ENCODE measurements around the gene B4GALNT3. TPM values are rescaled to one million over a fixed set of nuclear protein-coding genes. Genes with fewer than 3 reads are reported as not detected.

The B4GALNT3 gene
- total and polyA plus RNA-seq, 2 experiments from 2014 or later: 2.8 to 15.8 TPM

GRCh38 chr12:503111-503761 lies 43.5 kb downstream of the B4GALNT3 start:
- Mint-ChIP-seq H3K4me3 (no peak overlapping the region; the same call in 2 of the 3 replicates), H3K36me3 (ENCODE audit: low read depth) (no peaks in the 10 kb centered on the region), H3K9me3 (no peaks in the 10 kb centered on the region), H3K27ac (peak overlapping the region; percentile 76; the same call in 1 of the 2 replicates), H3K27me3 (ENCODE audit: insufficient read depth, low read depth, poor library complexity) (no peaks in the 10 kb centered on the region), H3K4me1 (peaks cover 14% of the 10 kb centered on the region)
- no peaks in the 10 kb centered on the region for H3F3A ChIP-seq (replicated peaks; ENCODE audit: low read depth)
- no peak overlapping the region for H2AFZ ChIP-seq
- H3K9me2 ChIP-seq (ENCODE audit: insufficient read depth): 0 out of 2 replicates have a peak, but pooled peaks cover 5% of the 10 kb centered on the region
- H3K4me2 ChIP-seq: no peak overlapping the region
- H3K27ac ChIP-seq (ENCODE audit: low read depth): no peak overlapping the region
- H3K4me1 ChIP-seq (ENCODE audit: insufficient read depth): 0 out of 2 replicates have a peak, but pooled peaks cover 2% of the 10 kb centered on the region
- H4K20me1 ChIP-seq (replicated peaks; ENCODE audit: insufficient read depth): no peaks in the 10 kb centered on the region
- no peaks in the 10 kb centered on the region; the same call in 1 of the 2 replicates for H3K79me2 ChIP-seq (replicated peaks; ENCODE audit: insufficient read depth)
- H3K4me3 ChIP-seq: no peak overlapping the region
- ATAC-seq: peak; percentile 45; the same call in 2 of the 3 replicates
- DNase-seq (ENCODE audit: low spot score): no peak
- TF ChIP-seq ZNF114 (CRISPR knock-in tag; IDR thresholded peaks at IDR 0.05) (no peak), JUNB (IDR thresholded peaks at IDR 0.05; ENCODE audit: unreplicated experiment) (no peak), NANOG (IDR thresholded peaks at IDR 0.05; ENCODE audit: borderline replicate concordance) (no peak)
- TF ChIP-seq, protein P1, sequence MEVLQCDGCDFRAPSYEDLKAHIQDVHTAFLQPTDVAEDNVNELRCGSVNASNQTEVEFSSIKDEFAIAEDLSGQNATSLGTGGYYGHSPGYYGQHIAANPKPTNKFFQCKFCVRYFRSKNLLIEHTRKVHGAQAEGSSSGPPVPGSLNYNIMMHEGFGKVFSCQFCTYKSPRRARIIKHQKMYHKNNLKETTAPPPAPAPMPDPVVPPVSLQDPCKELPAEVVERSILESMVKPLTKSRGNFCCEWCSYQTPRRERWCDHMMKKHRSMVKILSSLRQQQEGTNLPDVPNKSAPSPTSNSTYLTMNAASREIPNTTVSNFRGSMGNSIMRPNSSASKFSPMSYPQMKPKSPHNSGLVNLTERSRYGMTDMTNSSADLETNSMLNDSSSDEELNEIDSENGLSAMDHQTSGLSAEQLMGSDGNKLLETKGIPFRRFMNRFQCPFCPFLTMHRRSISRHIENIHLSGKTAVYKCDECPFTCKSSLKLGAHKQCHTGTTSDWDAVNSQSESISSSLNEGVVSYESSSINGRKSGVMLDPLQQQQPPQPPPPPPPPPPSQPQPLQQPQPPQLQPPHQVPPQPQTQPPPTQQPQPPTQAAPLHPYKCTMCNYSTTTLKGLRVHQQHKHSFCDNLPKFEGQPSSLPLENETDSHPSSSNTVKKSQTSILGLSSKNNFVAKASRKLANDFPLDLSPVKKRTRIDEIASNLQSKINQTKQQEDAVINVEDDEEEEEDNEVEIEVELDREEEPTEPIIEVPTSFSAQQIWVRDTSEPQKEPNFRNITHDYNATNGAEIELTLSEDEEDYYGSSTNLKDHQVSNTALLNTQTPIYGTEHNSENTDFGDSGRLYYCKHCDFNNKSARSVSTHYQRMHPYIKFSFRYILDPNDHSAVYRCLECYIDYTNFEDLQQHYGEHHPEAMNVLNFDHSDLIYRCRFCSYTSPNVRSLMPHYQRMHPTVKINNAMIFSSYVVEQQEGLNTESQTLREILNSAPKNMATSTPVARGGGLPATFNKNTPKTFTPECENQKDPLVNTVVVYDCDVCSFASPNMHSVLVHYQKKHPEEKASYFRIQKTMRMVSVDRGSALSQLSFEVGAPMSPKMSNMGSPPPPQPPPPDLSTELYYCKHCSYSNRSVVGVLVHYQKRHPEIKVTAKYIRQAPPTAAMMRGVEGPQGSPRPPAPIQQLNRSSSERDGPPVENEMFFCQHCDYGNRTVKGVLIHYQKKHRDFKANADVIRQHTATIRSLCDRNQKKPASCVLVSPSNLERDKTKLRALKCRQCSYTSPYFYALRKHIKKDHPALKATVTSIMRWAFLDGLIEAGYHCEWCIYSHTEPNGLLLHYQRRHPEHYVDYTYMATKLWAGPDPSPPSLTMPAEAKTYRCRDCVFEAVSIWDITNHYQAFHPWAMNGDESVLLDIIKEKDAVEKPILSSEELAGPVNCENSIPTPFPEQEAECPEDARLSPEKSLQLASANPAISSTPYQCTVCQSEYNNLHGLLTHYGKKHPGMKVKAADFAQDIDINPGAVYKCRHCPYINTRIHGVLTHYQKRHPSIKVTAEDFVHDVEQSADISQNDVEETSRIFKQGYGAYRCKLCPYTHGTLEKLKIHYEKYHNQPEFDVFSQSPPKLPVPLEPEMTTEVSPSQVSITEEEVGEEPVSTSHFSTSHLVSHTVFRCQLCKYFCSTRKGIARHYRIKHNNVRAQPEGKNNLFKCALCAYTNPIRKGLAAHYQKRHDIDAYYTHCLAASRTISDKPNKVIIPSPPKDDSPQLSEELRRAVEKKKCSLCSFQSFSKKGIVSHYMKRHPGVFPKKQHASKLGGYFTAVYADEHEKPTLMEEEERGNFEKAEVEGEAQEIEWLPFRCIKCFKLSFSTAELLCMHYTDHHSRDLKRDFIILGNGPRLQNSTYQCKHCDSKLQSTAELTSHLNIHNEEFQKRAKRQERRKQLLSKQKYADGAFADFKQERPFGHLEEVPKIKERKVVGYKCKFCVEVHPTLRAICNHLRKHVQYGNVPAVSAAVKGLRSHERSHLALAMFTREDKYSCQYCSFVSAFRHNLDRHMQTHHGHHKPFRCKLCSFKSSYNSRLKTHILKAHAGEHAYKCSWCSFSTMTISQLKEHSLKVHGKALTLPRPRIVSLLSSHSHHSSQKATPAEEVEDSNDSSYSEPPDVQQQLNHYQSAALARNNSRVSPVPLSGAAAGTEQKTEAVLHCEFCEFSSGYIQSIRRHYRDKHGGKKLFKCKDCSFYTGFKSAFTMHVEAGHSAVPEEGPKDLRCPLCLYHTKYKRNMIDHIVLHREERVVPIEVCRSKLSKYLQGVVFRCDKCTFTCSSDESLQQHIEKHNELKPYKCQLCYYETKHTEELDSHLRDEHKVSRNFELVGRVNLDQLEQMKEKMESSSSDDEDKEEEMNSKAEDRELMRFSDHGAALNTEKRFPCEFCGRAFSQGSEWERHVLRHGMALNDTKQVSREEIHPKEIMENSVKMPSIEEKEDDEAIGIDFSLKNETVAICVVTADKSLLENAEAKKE (CRISPR knock-in tag; IDR thresholded peaks at IDR 0.05): no peak
- TF ChIP-seq, protein P2, sequence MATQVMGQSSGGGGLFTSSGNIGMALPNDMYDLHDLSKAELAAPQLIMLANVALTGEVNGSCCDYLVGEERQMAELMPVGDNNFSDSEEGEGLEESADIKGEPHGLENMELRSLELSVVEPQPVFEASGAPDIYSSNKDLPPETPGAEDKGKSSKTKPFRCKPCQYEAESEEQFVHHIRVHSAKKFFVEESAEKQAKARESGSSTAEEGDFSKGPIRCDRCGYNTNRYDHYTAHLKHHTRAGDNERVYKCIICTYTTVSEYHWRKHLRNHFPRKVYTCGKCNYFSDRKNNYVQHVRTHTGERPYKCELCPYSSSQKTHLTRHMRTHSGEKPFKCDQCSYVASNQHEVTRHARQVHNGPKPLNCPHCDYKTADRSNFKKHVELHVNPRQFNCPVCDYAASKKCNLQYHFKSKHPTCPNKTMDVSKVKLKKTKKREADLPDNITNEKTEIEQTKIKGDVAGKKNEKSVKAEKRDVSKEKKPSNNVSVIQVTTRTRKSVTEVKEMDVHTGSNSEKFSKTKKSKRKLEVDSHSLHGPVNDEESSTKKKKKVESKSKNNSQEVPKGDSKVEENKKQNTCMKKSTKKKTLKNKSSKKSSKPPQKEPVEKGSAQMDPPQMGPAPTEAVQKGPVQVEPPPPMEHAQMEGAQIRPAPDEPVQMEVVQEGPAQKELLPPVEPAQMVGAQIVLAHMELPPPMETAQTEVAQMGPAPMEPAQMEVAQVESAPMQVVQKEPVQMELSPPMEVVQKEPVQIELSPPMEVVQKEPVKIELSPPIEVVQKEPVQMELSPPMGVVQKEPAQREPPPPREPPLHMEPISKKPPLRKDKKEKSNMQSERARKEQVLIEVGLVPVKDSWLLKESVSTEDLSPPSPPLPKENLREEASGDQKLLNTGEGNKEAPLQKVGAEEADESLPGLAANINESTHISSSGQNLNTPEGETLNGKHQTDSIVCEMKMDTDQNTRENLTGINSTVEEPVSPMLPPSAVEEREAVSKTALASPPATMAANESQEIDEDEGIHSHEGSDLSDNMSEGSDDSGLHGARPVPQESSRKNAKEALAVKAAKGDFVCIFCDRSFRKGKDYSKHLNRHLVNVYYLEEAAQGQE (IDR thresholded peaks at IDR 0.05; ENCODE audit: unreplicated experiment): no peak
- no peaks in the 10 kb centered on the region for H3K36me3 ChIP-seq (ENCODE audit: insufficient read depth)
- no peaks in the 10 kb centered on the region for H3K27me3 ChIP-seq (ENCODE audit: insufficient read depth)
